H1 (cell line): ENCODE data around the gene ASB13. TPM values are rescaled to one million over a fixed set of nuclear protein-coding genes. Genes with fewer than 3 reads are reported as not detected.

Experiments
- CTCF ChIA-PET: fragments of 300-600 bp; sonication (Branson Sonifier 250); formaldehyde crosslinking; loops from one replicate; lab custom pipeline; 2021; ENCODE audit not compliant: partially characterized antibody; lab: Charles Lee
- POLR2A ChIA-PET: fragments of 300-600 bp; sonication (Branson Sonifier 250); formaldehyde crosslinking; loops from one replicate; lab custom pipeline; 2021; ENCODE audit warnings: inconsistent platforms; ENCODE audit not compliant: partially characterized antibody; lab: Charles Lee
- DNase-seq, 2 experiments: peaks; one replicate each; pipeline versions ENCODE4 v3.0.0 to v3.0.0-alpha.2; 2010 to 2022; ENCODE audit warnings: low spot score in 2 of 2, low read depth in 1 of 2, mixed read lengths in 1 of 2
- FAIRE-seq: peaks from 2 replicates; lab custom pipeline; 2011; peaks lifted over from hg19 to GRCh38; lab: Jason Lieb, UNC
- H2AFZ ChIP-seq: 2 replicates; pipeline ENCODE4 v1.8.1; 2012; ENCODE audit warnings: low read length, inconsistent platforms
- H2AK5ac ChIP-seq: 2 replicates; pipeline ENCODE4 v1.6.1; 2013; ENCODE audit warnings: low read depth, low read length
- H2BK120ac ChIP-seq: replicated peaks from 2 replicates; pipeline ENCODE3; 2013; ENCODE audit warnings: low read depth, low read length, inconsistent platforms
- H2BK12ac ChIP-seq: 2 replicates; pipeline ENCODE4 v1.6.1; 2013; ENCODE audit warnings: low read depth, low read length
- H2BK15ac ChIP-seq: 2 replicates; pipeline ENCODE4 v1.6.1; 2013; ENCODE audit warnings: low read length
- H2BK20ac ChIP-seq: 2 replicates; pipeline ENCODE4 v1.6.1; 2013; ENCODE audit warnings: low read length
- H2BK5ac ChIP-seq: 2 replicates; pipeline ENCODE4 v1.6.1; 2013; ENCODE audit warnings: low read depth, low read length
- H3K14ac ChIP-seq: 2 replicates; pipeline ENCODE4 v1.6.1; 2013; ENCODE audit warnings: inconsistent platforms; ENCODE audit not compliant: insufficient read length
- H3K18ac ChIP-seq: 2 replicates; pipeline ENCODE4 v1.6.1; 2013; ENCODE audit warnings: low read length; ENCODE audit errors: extremely low read depth
- H3K23ac ChIP-seq: 2 replicates; pipeline ENCODE4 v1.6.1; 2013; ENCODE audit warnings: inconsistent platforms; ENCODE audit not compliant: insufficient read length
- H3K23me2 ChIP-seq: 2 replicates; pipeline ENCODE4 v1.6.1; 2013; ENCODE audit warnings: low read depth, low read length
- H3K27ac ChIP-seq: 2 replicates; pipeline ENCODE4 v1.6.1; 2011; ENCODE audit warnings: low read depth, low read length, inconsistent platforms
- H3K27me3 ChIP-seq, 4 experiments: replicated peaks in 1 of 4; 1 replicate in 1 of 4; 2 replicates in 3 of 4; pipeline versions ENCODE4 v1.6.1 to v1.8.1; 2011 to 2013; ENCODE audit warnings: low read length in 3 of 4, mild to moderate bottlenecking in 3 of 4, inconsistent platforms in 2 of 4, mixed read lengths in 2 of 4, moderate library complexity in 1 of 4; ENCODE audit not compliant: control insufficient read depth in 3 of 4, insufficient read depth in 3 of 4; ENCODE audit errors: extremely low read depth in 1 of 4
- H3K36me3 ChIP-seq, 4 experiments: 2 replicates each; pipeline versions ENCODE4 v1.6.1 to v1.8.1; 2011 to 2013; ENCODE audit warnings: mild to moderate bottlenecking in 4 of 4, low read length in 3 of 4, moderate library complexity in 2 of 4, control low read depth in 1 of 4, inconsistent platforms in 1 of 4; ENCODE audit not compliant: insufficient read depth in 4 of 4, control insufficient read depth in 2 of 4
- H3K4ac ChIP-seq: replicated peaks from 2 replicates; pipeline ENCODE3; 2013; ENCODE audit warnings: low read length, low read depth, mixed read lengths, inconsistent platforms; ENCODE audit not compliant: insufficient read length
- H3K4me1 ChIP-seq, 4 experiments: replicated peaks in 1 of 4; 1 replicate in 1 of 4; 2 replicates in 3 of 4; pipeline versions ENCODE4 v1.6.1 to v1.8.1; 2011 to 2013; ENCODE audit warnings: low read length in 3 of 4, inconsistent platforms in 2 of 4, mixed read lengths in 1 of 4; ENCODE audit not compliant: insufficient read depth in 4 of 4, control insufficient read depth in 3 of 4
- H3K4me2 ChIP-seq, 2 experiments: 2 replicates each; pipeline versions ENCODE4 v1.6.1 to v1.8.1; 2011 to 2013; ENCODE audit warnings: low read depth in 2 of 2, low read length in 2 of 2, control low read depth in 1 of 2, inconsistent platforms in 1 of 2, mild to moderate bottlenecking in 1 of 2; ENCODE audit not compliant: insufficient read depth in 1 of 2
- H3K4me3 ChIP-seq, 4 experiments: fragments of 200-600, 300-600 bp in 1 of 4; sonication (generic), shearing (Covaris generic), sonication (Bioruptor Twin) in 1 of 4; 2 replicates each; pipeline versions ENCODE4 v1.5.1 to v1.8.1; 2011 to 2016; ENCODE audit warnings: low read length in 4 of 4, low read depth in 3 of 4, control low read depth in 2 of 4, inconsistent platforms in 2 of 4, mild to moderate bottlenecking in 2 of 4, mixed read lengths in 1 of 4, moderate library complexity in 1 of 4; ENCODE audit not compliant: insufficient read depth in 2 of 4; ENCODE audit errors: extremely low read depth in 1 of 4
- H3K56ac ChIP-seq: replicated peaks from 2 replicates; pipeline ENCODE3; 2013; ENCODE audit warnings: low read depth, mild to moderate bottlenecking, mixed read lengths, low read length, inconsistent platforms; ENCODE audit not compliant: insufficient read length
- H3K79me1 ChIP-seq: 2 replicates; pipeline ENCODE4 v1.6.1; 2013; ENCODE audit warnings: low read depth, low read length, control low read depth
- H3K79me2 ChIP-seq, 2 experiments: 2 replicates each; pipeline versions ENCODE4 v1.6.1 to v1.8.1; 2012 to 2013; ENCODE audit warnings: low read length in 2 of 2, mild to moderate bottlenecking in 2 of 2, inconsistent platforms in 1 of 2; ENCODE audit not compliant: insufficient read depth in 2 of 2, control insufficient read depth in 1 of 2
- H3K9ac ChIP-seq, 4 experiments: replicated peaks in 1 of 4; 1 replicate in 1 of 4; 2 replicates in 3 of 4; pipeline versions ENCODE4 v1.6.1 to v1.8.1; 2011 to 2013; ENCODE audit warnings: low read depth in 3 of 4, low read length in 3 of 4, control low read depth in 2 of 4, mild to moderate bottlenecking in 2 of 4, moderate library complexity in 2 of 4, inconsistent platforms in 1 of 4; ENCODE audit errors: extremely low read depth in 1 of 4
- H3K9me3 ChIP-seq, 2 experiments: 2 replicates each; pipeline versions ENCODE4 v1.6.1 to v1.8.1; 2012 to 2013; ENCODE audit warnings: mild to moderate bottlenecking in 2 of 2, moderate library complexity in 2 of 2, control low read depth in 1 of 2, inconsistent platforms in 1 of 2, low read depth in 1 of 2, low read length in 1 of 2, mixed read lengths in 1 of 2; ENCODE audit not compliant: insufficient read depth in 2 of 2
- H4K20me1 ChIP-seq, 2 experiments: replicated peaks in 1 of 2; 2 replicates each; pipeline versions ENCODE3 to v1.8.1; 2011 to 2013; ENCODE audit warnings: inconsistent platforms in 2 of 2, low read length in 2 of 2, mild to moderate bottlenecking in 1 of 2; ENCODE audit not compliant: insufficient read depth in 2 of 2, control insufficient read depth in 1 of 2
- H4K5ac ChIP-seq: 2 replicates; pipeline ENCODE4 v1.6.1; 2013; ENCODE audit warnings: low read length, low read depth, mixed read lengths, inconsistent platforms; ENCODE audit not compliant: insufficient read length
- H4K8ac ChIP-seq: 2 replicates; pipeline ENCODE4 v1.8.0; 2013; ENCODE audit warnings: mild to moderate bottlenecking, moderate library complexity, low read length, inconsistent platforms; ENCODE audit not compliant: insufficient read depth; ENCODE audit errors: extremely low read depth
- H4K91ac ChIP-seq: replicated peaks from 2 replicates; pipeline ENCODE3; 2013; ENCODE audit warnings: low read length, mixed read lengths, inconsistent platforms; ENCODE audit not compliant: insufficient read length
- ATF3 ChIP-seq: IDR thresholded peaks from 2 replicates; pipeline ENCODE4 v1.6.1; 2011; ENCODE audit warnings: low read depth, mild to moderate bottlenecking, low read length; ENCODE audit not compliant: insufficient read depth
- BRCA1 ChIP-seq: IDR thresholded peaks from 2 replicates; pipeline ENCODE4 v1.6.1; 2012; ENCODE audit warnings: low read depth, low read length, improper control_type of control experiment
- CHD2 ChIP-seq: IDR thresholded peaks from 2 replicates; pipeline ENCODE4 v1.6.1; 2012; ENCODE audit warnings: low read length, improper control_type of control experiment
- CTCF ChIP-seq, 3 experiments: IDR thresholded peaks; 1 replicate in 2 of 3; 2 replicates in 1 of 3; pipeline versions ENCODE4 v1.5.1 to v1.6.1; 2011; ENCODE audit warnings: low read length in 3 of 3, mild to moderate bottlenecking in 3 of 3, inconsistent platforms in 2 of 3, low read depth in 1 of 3, moderate library complexity in 1 of 3; ENCODE audit not compliant: insufficient read depth in 1 of 3; ENCODE audit errors: control extremely low read depth in 1 of 3
- GABPA ChIP-seq: IDR thresholded peaks from 2 replicates; pipeline ENCODE4 v1.6.1; 2011; ENCODE audit warnings: mild to moderate bottlenecking, low read length, moderate library complexity, borderline replicate concordance; ENCODE audit not compliant: insufficient read depth
- HDAC2 ChIP-seq, 2 experiments: fragments of 300-600 bp in 1 of 2; sonication (generic) in 1 of 2; IDR thresholded peaks; 2 replicates each; pipeline ENCODE4 v1.6.1; 2011 to 2012; ENCODE audit warnings: low read depth in 2 of 2, low read length in 2 of 2, mild to moderate bottlenecking in 2 of 2, moderate library complexity in 2 of 2, borderline replicate concordance in 1 of 2, inconsistent platforms in 1 of 2
- RNF2 ChIP-seq: fragments of 200-900, 300-1000 bp; sonication (generic); IDR thresholded peaks from 2 replicates; pipeline ENCODE4 v1.7.1; 2016; ENCODE audit warnings: borderline replicate concordance, low read depth, mild to moderate bottlenecking, antibody characterized with exemption, low read length; ENCODE audit not compliant: poor library complexity, severe bottlenecking; ENCODE audit errors: missing control alignments
- SIX5 ChIP-seq: IDR thresholded peaks from 2 replicates; pipeline ENCODE4 v1.6.1; 2011; ENCODE audit warnings: mild to moderate bottlenecking, low read depth, low read length
- SP2 ChIP-seq: IDR thresholded peaks from 2 replicates; pipeline ENCODE4 v1.6.1; 2012; ENCODE audit warnings: mild to moderate bottlenecking, low read length, inconsistent platforms
- TBP ChIP-seq: IDR thresholded peaks from 2 replicates; pipeline ENCODE4 v1.6.1; 2011; ENCODE audit warnings: low read depth, low read length, improper control_type of control experiment
- WGBS, 2 experiments: shearing (Covaris generic) in 1 of 2; methylation state at CpG; one replicate each; pipeline versions ENCODE4 v1.1.6 to v1.1.7; 2013 to 2015; ENCODE audit warnings: low lambda C conversion rate in 2 of 2, mixed read lengths in 2 of 2, inconsistent platforms in 1 of 2, low coverage in 1 of 2, missing lambda C conversion rate in 1 of 2; ENCODE audit not compliant: insufficient replicate concordance in 2 of 2, insufficient coverage in 1 of 2, insufficient read length in 1 of 2; ENCODE audit errors: extremely low coverage in 1 of 2, missing lambda C conversion rate in 1 of 2; 5-methylcytosine and 5-hydroxymethylcytosine counted together
- polyA plus RNA-seq, 7 experiments: library from polyadenylated mRNA; depleted of rRNA in 3 of 7; stranded (reverse) in 5 of 7; unstranded in 2 of 7; fragments of >200 nt in 5 of 7; fragments of 200-250 nt in 2 of 7; gene quantifications; 1 replicate in 5 of 7; 2 replicates in 1 of 7; 4 replicates in 1 of 7; pipeline versions ENCODE4 v1.2.1 to v1.2.3, GENCODE V29; 2011 to 2013; ENCODE audit warnings: missing spikeins in 2 of 7, mixed read lengths in 2 of 7
- total RNA-seq: library from RNA; stranded (reverse); fragmentation: NEBNext Ultra II Directional; extraction: Animal tissue kit (Norgen Biotek cat#: 25700); gene quantifications from 2 replicates; pipeline ENCODE4 v1.2.1, GENCODE V29; 2021

ASB13 gene
- total and polyA plus RNA-seq, 2 of the 8 experiments (the other 6 are each of a cell fraction or from before 2014, with no cell fraction given), result 12.3 to 20.2 TPM

- no peak overlapping the region for H4K8ac ChIP-seq
- ChIA-PET POLR2A (no interaction called here), CTCF (interaction anchor here (1.1 to 3.3 kb wide), 4 partner anchors 8 to 173 kb away, joined by 3 to 17 read pairs (median 4); no protein-coding TSS in a partner anchor)
- H3K4me2 ChIP-seq, result no peak overlapping the region
- H3K4me1 ChIP-seq, result no peaks in the 10 kb centered on the region
- no peaks in the 10 kb centered on the region for H3K79me2 ChIP-seq
- H2BK5ac ChIP-seq, result no peak overlapping the region
- H2BK20ac ChIP-seq, result no peak overlapping the region
- H3K4me3 ChIP-seq, result no peak overlapping the region
- H2AFZ ChIP-seq, result no peak overlapping the region
- H2BK12ac ChIP-seq, result no peak overlapping the region
- no peak overlapping the region for H2BK120ac ChIP-seq
- DNase-seq, result no peak
- no peak overlapping the region for H3K4ac ChIP-seq
- no peak overlapping the region for H2AK5ac ChIP-seq
- no peaks in the 10 kb centered on the region for H3K27me3 ChIP-seq
- H3K27ac ChIP-seq, result no peak overlapping the region
- H3K79me1 ChIP-seq, result no peaks in the 10 kb centered on the region
- no peaks in the 10 kb centered on the region for H3K9me3 ChIP-seq
- H4K5ac ChIP-seq, result no peak overlapping the region
- no peak overlapping the region for H3K56ac ChIP-seq
- 84% methylated on average over 4 of the region's 4 CpGs; no CpG with 5 or more reads in 1 of the 2 experiments for WGBS, 2 experiments
- no peak for FAIRE-seq
- no peaks in the 10 kb centered on the region for H4K20me1 ChIP-seq
- no peak overlapping the region for H2BK15ac ChIP-seq
- no peak overlapping the region for H3K18ac ChIP-seq
- H3K9ac ChIP-seq, result no peak overlapping the region
- no peak overlapping the region for H3K23ac ChIP-seq
- H4K91ac ChIP-seq, result no peak overlapping the region
- H3K36me3 ChIP-seq, result no peaks in the 10 kb centered on the region
- H3K23me2 ChIP-seq, result no peaks in the 10 kb centered on the region
- H3K14ac ChIP-seq, result no peak overlapping the region
- TF ChIP-seq CHD2, result no peak
- no peak for TF ChIP-seq ATF3
- TF ChIP-seq SIX5, result no peak
- no peak for TF ChIP-seq RNF2
- no peak for TF ChIP-seq HDAC2 (IDR thresholded peaks at IDR 0.05; ENCODE audit: borderline replicate concordance in 1 of 2, low read depth in 2 of 2, low read length in 2 of 2)
- no peak for TF ChIP-seq TBP
- TF ChIP-seq SP2, result no peak
- TF ChIP-seq CTCF (IDR thresholded peaks at IDR 0.05; ENCODE audit: control extremely low read depth in 1 of 3, insufficient read depth in 1 of 3, low read depth in 1 of 3, low read length in 3 of 3), result no peak
- no peak for TF ChIP-seq BRCA1
- no peak for TF ChIP-seq GABPA
Observed at GRCh38 chr10:5614155-5614721, 52.2 kb downstream of the ASB13 start.
